A673 (cell line): ENCODE measurements around the gene CD79A.

Experiments
- CTCF ChIP-seq: fragments of 300-800, 200-600 bp; sonication (generic); conservative IDR thresholded peaks from 2 replicates; pipeline ENCODE4 v1.5.1; 2017; ENCODE audit warnings: low read depth, mild to moderate bottlenecking, antibody characterized with exemption, low read length, moderate library complexity, mixed read lengths
- EZH2 ChIP-seq: fragments of 200-600 bp; sonication (generic); IDR thresholded peaks from 2 replicates; pipeline ENCODE4 v1.6.1; 2017; ENCODE audit warnings: borderline replicate concordance, low read depth, mild to moderate bottlenecking, mixed read lengths, antibody characterized with exemption, low read length; ENCODE audit not compliant: poor library complexity, severe bottlenecking

- TF ChIP-seq CTCF (no peak), EZH2 (no peak)
Measured at GRCh38 chr19:41906916-41907680, 30.0 kb downstream of the CD79A start.
